GM21825 (cell line): ENCODE results near the gene SGCD.
A peak's percentile ranks its signal among the peaks of the same experiment; 100 is the strongest.

Source experiments
- ATAC-seq: cut with Tn5 transposase; IDR thresholded peaks from one replicate; pipeline ENCODE4 v1.9.1; 2021; ENCODE audit warnings: mild to moderate bottlenecking, moderate library complexity; ENCODE audit not compliant: unreplicated experiment

SGCD gene

GRCh38 chr5:156361436-156362109 is 34.6 kb downstream of the SGCD start:
- ATAC-seq: no peak

DNA sequence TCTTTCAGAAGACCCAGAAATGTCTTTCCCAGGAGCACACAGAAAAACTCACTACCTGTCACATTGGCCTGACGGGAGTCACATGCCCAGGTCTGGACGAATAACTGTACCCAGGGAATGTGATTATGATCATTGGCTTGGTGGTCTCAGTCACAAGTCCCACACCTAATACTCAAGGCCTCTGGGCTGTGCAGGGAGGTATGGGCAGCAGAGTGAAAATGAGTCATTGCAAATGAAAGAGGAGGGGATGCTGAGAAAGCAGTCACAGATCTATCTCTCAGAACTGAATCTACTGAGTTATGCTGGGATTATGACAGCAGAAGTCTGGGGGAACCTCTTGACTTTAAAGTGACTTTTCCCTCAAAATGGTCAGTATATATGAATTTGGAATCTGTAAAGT is 36.9 kb downstream of the SGCD start:
- no peak for ATAC-seq

DNA sequence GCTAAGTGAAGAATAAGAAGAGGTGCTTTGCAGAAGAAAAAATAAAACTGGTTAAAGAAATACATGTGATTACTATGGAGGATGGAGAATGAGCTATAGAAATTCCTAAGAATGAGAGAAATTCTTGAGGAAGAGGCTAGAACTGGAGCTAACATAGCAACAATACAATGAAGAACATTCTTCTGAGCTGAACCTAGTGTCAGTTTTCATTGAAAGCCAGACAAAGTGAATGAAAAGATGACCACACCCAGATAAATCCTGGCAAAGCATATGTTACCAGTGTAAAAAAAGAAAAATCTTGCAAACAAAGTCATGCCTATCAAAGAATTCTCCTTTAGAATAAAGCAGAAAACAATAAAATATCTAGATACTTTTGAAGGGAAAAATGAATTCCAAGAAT is 39.6 kb downstream of the SGCD start:
- no peak for ATAC-seq

DNA sequence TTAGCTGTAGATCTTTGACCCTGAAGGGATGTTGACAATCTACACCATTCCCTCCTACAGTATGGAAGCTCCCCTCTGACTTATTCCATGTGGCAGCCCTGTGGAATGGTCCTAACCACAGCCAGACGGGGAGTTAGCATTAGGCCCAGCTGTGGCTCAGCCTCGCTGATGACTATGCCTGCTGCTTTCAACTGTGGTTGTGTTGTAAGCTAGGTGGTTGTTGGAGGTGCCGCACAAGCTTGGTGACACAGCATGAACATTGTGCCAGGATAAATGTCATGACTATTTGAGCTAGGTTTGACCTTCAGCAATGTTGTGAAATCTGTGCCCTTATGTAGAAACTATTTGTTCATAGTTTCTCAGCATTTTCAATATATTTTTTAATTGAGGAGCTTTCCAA is 40.6 kb downstream of the SGCD start:
- ATAC-seq: no peak

DNA sequence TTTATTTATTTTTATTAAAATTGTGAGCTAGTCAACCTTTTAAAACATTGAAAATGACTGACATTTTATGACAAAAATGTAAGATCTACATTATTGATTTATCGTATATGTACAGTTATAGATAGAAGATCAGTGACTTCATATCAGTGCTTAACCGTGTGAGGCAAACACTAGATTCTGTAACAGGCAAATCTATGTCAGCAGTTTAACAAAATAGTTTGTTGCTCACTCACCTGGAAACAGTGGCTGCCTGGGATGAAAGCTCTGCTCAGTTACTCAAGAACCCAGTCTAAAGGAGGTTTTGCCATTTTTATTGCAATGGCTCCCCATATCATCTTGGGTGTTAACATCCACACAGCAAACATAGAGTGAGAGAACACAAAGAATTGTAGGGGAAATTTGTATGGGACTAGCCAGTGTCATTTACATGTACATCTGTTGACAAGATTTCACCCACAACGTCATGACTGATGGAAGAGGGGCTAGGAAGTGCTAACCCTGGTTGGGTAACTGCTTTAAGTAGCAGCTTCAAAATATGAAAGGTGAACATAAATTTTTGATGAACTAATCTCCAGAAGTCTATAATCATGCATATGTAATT is 49.0 kb downstream of the SGCD start:
- ATAC-seq: peak; percentile 48

DNA sequence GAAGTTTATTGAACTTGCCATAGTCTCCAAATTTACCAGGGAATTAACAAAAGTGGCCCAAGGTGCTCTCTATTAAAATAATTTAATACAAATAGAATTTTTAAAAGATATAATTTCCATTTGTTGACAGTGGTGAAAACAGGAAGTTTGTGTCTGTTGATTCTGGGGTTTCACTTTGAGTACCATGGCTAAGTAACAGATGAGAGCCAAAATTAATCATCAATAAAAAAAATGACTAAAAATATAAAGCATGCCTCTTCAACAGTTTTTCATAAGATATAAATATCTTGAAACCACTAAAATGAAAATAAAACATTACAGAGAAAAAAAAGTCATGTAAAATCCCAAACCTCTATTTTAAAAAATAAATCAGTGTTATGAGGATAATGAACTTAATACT is 49.8 kb downstream of the SGCD start:
- ATAC-seq: peak; percentile 51

GRCh38 chr5:156378159-156378558 is 51.2 kb downstream of the SGCD start:
- ATAC-seq: peak; percentile 47

DNA sequence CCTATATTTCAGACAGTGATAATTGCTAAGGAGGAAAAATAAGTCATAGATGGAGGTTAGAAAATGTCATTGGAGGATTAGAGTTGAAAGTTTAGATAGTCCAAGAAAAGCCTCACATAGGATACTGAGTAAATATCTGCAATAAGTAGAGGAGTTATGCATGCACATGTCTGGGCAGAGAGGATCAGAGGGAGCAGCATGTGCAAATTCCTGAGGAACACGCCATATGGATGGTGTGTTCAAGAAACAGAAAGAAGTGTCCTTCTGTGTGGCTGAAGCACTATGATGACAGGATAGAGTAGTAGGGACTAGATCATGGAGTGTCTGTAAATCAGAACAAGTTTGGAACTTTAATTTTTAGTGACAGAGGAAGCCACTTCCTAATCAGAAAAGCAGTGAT is 52.2 kb downstream of the SGCD start:
- ATAC-seq: no peak

GRCh38 chr5:156380848-156381247 is 53.9 kb downstream of the SGCD start:
- no peak for ATAC-seq

DNA sequence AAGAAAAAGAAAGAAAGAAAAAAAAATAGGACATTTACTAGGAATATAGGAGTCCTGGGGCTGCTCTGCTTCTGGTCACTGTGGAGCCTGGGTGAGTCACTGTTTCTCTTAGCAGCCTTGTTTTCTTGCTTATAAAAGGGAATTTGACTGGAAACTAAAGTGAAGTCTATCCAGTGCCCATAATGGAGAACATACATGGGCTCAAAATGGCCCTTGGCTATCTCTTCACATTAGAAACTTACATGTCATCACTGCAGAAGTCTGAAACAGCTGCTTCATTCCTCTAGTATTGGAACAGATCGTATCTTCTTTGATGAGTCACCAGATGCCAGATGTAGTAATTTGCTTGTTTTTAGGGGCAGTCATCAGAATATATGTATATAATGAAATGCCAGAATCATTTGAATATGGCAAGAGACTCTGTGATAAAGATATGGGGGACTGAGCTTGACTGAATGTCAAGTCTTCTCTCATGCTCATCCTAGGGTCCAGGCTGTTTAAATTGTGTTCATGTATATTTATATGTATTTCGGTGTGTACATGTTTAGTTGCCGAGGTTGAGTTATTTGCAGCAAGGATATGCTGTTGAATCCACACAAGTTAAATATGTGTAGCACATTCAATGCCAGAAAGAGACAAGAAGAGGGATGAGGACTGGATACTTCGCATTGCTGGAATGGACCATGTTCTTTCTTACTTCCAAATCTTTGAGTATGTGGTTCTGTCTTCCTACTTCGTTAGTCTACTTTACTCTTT is 56.7 kb downstream of the SGCD start:
- ATAC-seq: no peak

GRCh38 chr5:156385416-156385815 is 58.5 kb downstream of the SGCD start:
- no peak for ATAC-seq

DNA sequence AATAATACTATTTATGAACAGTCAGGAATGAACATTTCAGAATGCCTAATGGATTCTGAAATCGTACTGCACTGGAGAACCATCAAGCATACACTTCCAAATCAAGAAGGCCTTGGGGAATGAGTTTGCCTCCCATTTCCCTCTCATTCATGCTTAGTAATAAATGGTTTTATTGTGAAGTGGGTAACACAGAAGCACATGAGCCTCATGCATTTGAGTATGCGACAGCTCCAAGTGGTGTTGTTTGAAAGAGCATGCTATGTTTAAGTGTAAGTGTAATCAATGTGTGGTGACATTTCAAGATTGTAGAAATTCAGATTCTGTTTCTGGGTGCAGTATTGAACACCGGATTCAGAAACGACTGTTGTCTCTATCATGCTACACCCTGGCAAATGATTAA is 60.0 kb downstream of the SGCD start:
- no peak for ATAC-seq

GRCh38 chr5:156387391-156387790 is 60.4 kb downstream of the SGCD start:
- no peak for ATAC-seq

GRCh38 chr5:156388233-156388632 is 61.3 kb downstream of the SGCD start:
- ATAC-seq: no peak

GRCh38 chr5:156391139-156391538 is 64.2 kb downstream of the SGCD start:
- no peak for ATAC-seq

GRCh38 chr5:156393980-156394379 is 67.0 kb downstream of the SGCD start:
- ATAC-seq: no peak

GRCh38 chr5:156394642-156395305 is 67.8 kb downstream of the SGCD start:
- no peak for ATAC-seq

- no peak for ATAC-seq
Measured at GRCh38 chr5:156395306-156395675, 68.3 kb downstream of the SGCD start.

GRCh38 chr5:156396063-156396829 is 69.3 kb downstream of the SGCD start:
- ATAC-seq: no peak

DNA sequence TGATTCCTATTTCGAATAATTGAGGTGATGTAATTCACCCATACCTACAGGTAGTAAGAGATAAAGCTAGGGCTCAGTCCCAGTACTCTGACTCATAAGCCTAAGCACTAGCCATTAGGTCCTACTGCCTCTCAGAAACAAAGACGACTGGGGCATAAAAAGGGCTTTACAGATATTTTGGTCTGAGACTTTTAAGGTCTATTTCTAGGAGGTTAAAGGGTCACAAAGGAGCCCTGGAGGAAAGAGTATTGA is 69.8 kb downstream of the SGCD start:
- no peak for ATAC-seq

DNA sequence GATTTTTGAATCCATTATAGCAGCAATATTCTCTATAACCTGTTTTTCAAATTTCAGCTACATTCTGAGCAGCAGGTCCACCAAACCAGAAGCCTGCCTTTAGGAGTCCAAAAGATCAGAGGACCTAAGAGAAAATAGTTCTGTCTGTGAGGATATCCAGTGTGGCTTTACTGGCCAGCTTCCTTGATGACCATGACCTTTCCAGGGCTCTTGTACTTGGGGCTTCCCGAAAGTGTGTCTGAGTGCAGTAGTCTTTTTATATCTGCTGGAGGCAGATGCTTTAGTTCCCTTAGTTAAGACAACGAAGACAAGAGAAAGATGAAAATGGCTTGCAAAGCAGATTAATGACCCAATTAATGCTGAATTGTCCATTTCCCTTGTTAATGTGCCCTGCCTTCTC is 72.4 kb downstream of the SGCD start:
- no peak for ATAC-seq
